T47D (cell line): Measurements from ENCODE around the gene LRPAP1.

Source experiments
- DNase-seq, 2 experiments: peaks; one replicate each; pipeline versions ENCODE4 v3.0.0 to v3.0.0-alpha.2; 2011 to 2012; ENCODE audit warnings: low read depth in 1 of 2, low spot score in 1 of 2
- JUND ChIP-seq: IDR thresholded peaks from 2 replicates; pipeline ENCODE4 v1.6.1; 2012; ENCODE audit warnings: low read depth
- in situ Hi-C: cut with HindIII; loops from 2 replicates; pipeline ENCODE4 v1.10.0; 2016; ENCODE audit warnings: low sequenced_read_pairs, low pct_unique_long_range_greater_than_20kb

The LRPAP1 gene

GRCh38 chr4:3493720-3494461, 38.3 kb downstream of the LRPAP1 start:
- in situ Hi-C loops, result no loop called here
- no peak for DNase-seq
- no peak for TF ChIP-seq JUND

- no peak for DNase-seq
- in situ Hi-C loops, result no loop called here
- TF ChIP-seq JUND, result no peak
These were observed 39.2 kb downstream of the LRPAP1 start for GRCh38 chr4:3492741-3493719.

GRCh38 chr4:3491681-3492405, 40.4 kb downstream of the LRPAP1 start:
- TF ChIP-seq JUND, result no peak
- no peak for DNase-seq
- in situ Hi-C loops, result no loop called here

- DNase-seq, result no peak
- in situ Hi-C loops, result no loop called here
- no peak for TF ChIP-seq JUND
These were observed 42.7 kb downstream of the LRPAP1 start for GRCh38 chr4:3489451-3489962.

GRCh38 chr4:3488820-3489219, 43.4 kb downstream of the LRPAP1 start:
- TF ChIP-seq JUND, result no peak
- in situ Hi-C loops, result no loop called here
- DNase-seq, result no peak

- TF ChIP-seq JUND, result no peak
- no peak for DNase-seq
- in situ Hi-C loops, result no loop called here
These were observed 44.4 kb downstream of the LRPAP1 start for GRCh38 chr4:3487861-3488260.

- no peak for TF ChIP-seq JUND
- no peak for DNase-seq
- in situ Hi-C loops, result no loop called here
These were observed 45.4 kb downstream of the LRPAP1 start for GRCh38 chr4:3486541-3487540.

GRCh38 chr4:3485886-3486540, 46.2 kb downstream of the LRPAP1 start:
- DNase-seq, result no peak
- TF ChIP-seq JUND, result no peak
- in situ Hi-C loops, result no loop called here

GRCh38 chr4:3485011-3485791, 47.0 kb downstream of the LRPAP1 start:
- no peak for DNase-seq
- TF ChIP-seq JUND, result no peak
- in situ Hi-C loops, result no loop called here

- DNase-seq, result peak; percentile 68 to 74
- TF ChIP-seq JUND, result no peak
- in situ Hi-C loops, result no loop called here
These were observed 47.9 kb downstream of the LRPAP1 start for GRCh38 chr4:3484057-3484973.
